22Rv1 (cell line): Measurements from ENCODE around the gene GEMIN7.

Experiments
- ZFX ChIP-seq: fragments of 450-650 bp; IDR thresholded peaks from 2 replicates; pipeline ENCODE4 v1.6.1; 2017; ENCODE audit warnings: antibody characterized with exemption, borderline replicate concordance
- TF ChIP-seq, protein P1 (sequence below): fragments of 450-650 bp; IDR thresholded peaks from 2 replicates; pipeline ENCODE4 v1.5.1; 2017; ENCODE audit warnings: mild to moderate bottlenecking

DNA sequence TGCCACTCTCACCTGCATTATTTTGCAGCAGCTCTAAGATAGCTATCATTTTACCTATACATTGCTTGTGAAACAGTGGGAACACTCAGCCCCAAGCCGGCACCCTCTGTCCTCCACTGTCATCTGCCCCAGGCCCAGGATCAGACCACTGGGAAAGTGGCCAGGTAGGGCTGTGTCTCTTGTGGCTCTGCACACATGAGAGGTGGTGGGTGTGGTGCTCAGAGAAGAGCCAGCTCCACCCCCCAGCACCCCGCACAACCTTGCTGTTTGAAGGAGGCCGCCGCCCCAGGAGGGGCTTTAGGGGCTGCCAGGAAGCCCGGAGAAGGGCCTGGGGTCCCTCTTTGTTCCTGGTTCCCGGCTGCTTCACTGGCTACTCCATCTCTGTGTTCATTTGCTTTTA lies 40.5 kb downstream of the GEMIN7 start:
- TF ChIP-seq, protein P1, sequence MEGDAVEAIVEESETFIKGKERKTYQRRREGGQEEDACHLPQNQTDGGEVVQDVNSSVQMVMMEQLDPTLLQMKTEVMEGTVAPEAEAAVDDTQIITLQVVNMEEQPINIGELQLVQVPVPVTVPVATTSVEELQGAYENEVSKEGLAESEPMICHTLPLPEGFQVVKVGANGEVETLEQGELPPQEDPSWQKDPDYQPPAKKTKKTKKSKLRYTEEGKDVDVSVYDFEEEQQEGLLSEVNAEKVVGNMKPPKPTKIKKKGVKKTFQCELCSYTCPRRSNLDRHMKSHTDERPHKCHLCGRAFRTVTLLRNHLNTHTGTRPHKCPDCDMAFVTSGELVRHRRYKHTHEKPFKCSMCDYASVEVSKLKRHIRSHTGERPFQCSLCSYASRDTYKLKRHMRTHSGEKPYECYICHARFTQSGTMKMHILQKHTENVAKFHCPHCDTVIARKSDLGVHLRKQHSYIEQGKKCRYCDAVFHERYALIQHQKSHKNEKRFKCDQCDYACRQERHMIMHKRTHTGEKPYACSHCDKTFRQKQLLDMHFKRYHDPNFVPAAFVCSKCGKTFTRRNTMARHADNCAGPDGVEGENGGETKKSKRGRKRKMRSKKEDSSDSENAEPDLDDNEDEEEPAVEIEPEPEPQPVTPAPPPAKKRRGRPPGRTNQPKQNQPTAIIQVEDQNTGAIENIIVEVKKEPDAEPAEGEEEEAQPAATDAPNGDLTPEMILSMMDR: no peak
- no peak for TF ChIP-seq ZFX
